MG63 (cell line): ENCODE results near the gene TGFBRAP1. TPM values are rescaled to one million over a fixed set of nuclear protein-coding genes. Genes with fewer than 3 reads are reported as not detected.

ENCODE experiments used
- DNase-seq: peaks from one replicate; pipeline ENCODE4 v3.0.0-alpha.2; 2020
- H3K27me3 ChIP-seq: fragments of 250-450 bp; sonication (Bioruptor Pico); 2 replicates; pipeline ENCODE4 v1.5.1; 2020; ENCODE audit warnings: mild to moderate bottlenecking, moderate library complexity
- H3K36me3 ChIP-seq: fragments of 250-450 bp; sonication (Bioruptor Pico); 2 replicates; pipeline ENCODE4 v1.5.1; 2020; ENCODE audit warnings: mild to moderate bottlenecking, moderate library complexity
- H3K4me3 ChIP-seq: fragments of 250-450 bp; sonication (Bioruptor Pico); 2 replicates; pipeline ENCODE4 v1.5.1; 2020; ENCODE audit warnings: mild to moderate bottlenecking, moderate library complexity
- H3K9me3 ChIP-seq: fragments of 250-450 bp; sonication (Bioruptor Pico); 2 replicates; pipeline ENCODE4 v1.5.1; 2020; ENCODE audit warnings: mild to moderate bottlenecking, moderate library complexity
- total RNA-seq: library from RNA; depleted of rRNA; stranded (reverse); fragments of >200 nt; shearing (Covaris generic); gene quantifications from 2 replicates; pipeline ENCODE4 v1.2.3, GENCODE V29; 2014; ENCODE audit warnings: low replicate concordance

The TGFBRAP1 gene
- total RNA-seq, 1 experiment from 2014 or later: 15.7 TPM

GRCh38 chr2:105307146-105307545 lies 22.4 kb downstream of the TGFBRAP1 start:
- H3K9me3 ChIP-seq: no peaks in the 10 kb centered on the region
- peaks cover 9% of the 10 kb centered on the region for H3K36me3 ChIP-seq
- H3K27me3 ChIP-seq: no peaks in the 10 kb centered on the region
- no peak for DNase-seq
- no peak overlapping the region for H3K4me3 ChIP-seq

- H3K27me3 ChIP-seq: no peaks in the 10 kb centered on the region
- H3K36me3 ChIP-seq: peaks cover 9% of the 10 kb centered on the region
- no peak for DNase-seq
- H3K9me3 ChIP-seq: no peaks in the 10 kb centered on the region
- H3K4me3 ChIP-seq: no peak overlapping the region
Measured at GRCh38 chr2:105301646-105302045, 27.9 kb downstream of the TGFBRAP1 start.

- Histone ChIP-seq H3K36me3 (peaks cover 21% of the 10 kb centered on the region), H3K9me3 (no peaks in the 10 kb centered on the region), H3K4me3 (no peak overlapping the region), H3K27me3 (no peaks in the 10 kb centered on the region)
- DNase-seq: no peak
Measured at GRCh38 chr2:105299290-105299689, 30.2 kb downstream of the TGFBRAP1 start.

GRCh38 chr2:105298017-105298416 lies 31.5 kb downstream of the TGFBRAP1 start:
- DNase-seq: no peak
- Histone ChIP-seq H3K4me3 (no peak overlapping the region), H3K9me3 (no peaks in the 10 kb centered on the region), H3K27me3 (no peaks in the 10 kb centered on the region), H3K36me3 (peaks cover 32% of the 10 kb centered on the region)

GRCh38 chr2:105297216-105297615 lies 32.3 kb downstream of the TGFBRAP1 start:
- no peak for DNase-seq
- peaks cover 32% of the 10 kb centered on the region for H3K36me3 ChIP-seq
- H3K27me3 ChIP-seq: no peaks in the 10 kb centered on the region
- no peaks in the 10 kb centered on the region for H3K9me3 ChIP-seq
- no peak overlapping the region for H3K4me3 ChIP-seq

- no peak overlapping the region for H3K4me3 ChIP-seq
- peaks cover 32% of the 10 kb centered on the region for H3K36me3 ChIP-seq
- no peak for DNase-seq
- no peaks in the 10 kb centered on the region for H3K27me3 ChIP-seq
- no peaks in the 10 kb centered on the region for H3K9me3 ChIP-seq
Measured at GRCh38 chr2:105296017-105296611, 33.4 kb downstream of the TGFBRAP1 start.

- Histone ChIP-seq H3K9me3 (no peaks in the 10 kb centered on the region), H3K36me3 (peaks cover 33% of the 10 kb centered on the region), H3K27me3 (no peaks in the 10 kb centered on the region), H3K4me3 (no peak overlapping the region)
- peak; percentile 50 for DNase-seq
Measured at GRCh38 chr2:105294844-105295481, 34.6 kb downstream of the TGFBRAP1 start.

GRCh38 chr2:105294046-105294445 lies 35.5 kb downstream of the TGFBRAP1 start:
- H3K4me3 ChIP-seq: no peak overlapping the region
- peaks cover 34% of the 10 kb centered on the region for H3K36me3 ChIP-seq
- no peaks in the 10 kb centered on the region for H3K9me3 ChIP-seq
- H3K27me3 ChIP-seq: no peaks in the 10 kb centered on the region
- DNase-seq: no peak

- no peak for DNase-seq
- Histone ChIP-seq H3K36me3 (peaks cover 25% of the 10 kb centered on the region), H3K4me3 (no peak overlapping the region), H3K27me3 (no peaks in the 10 kb centered on the region), H3K9me3 (no peaks in the 10 kb centered on the region)
Measured at GRCh38 chr2:105291981-105292380, 37.6 kb downstream of the TGFBRAP1 start.

- Histone ChIP-seq H3K27me3 (no peaks in the 10 kb centered on the region), H3K4me3 (no peak overlapping the region), H3K36me3 (peaks cover 21% of the 10 kb centered on the region), H3K9me3 (no peaks in the 10 kb centered on the region)
- no peak for DNase-seq
Measured at GRCh38 chr2:105290981-105291660, 38.4 kb downstream of the TGFBRAP1 start.

- Histone ChIP-seq H3K36me3 (peaks cover 8% of the 10 kb centered on the region), H3K27me3 (no peaks in the 10 kb centered on the region), H3K9me3 (no peaks in the 10 kb centered on the region), H3K4me3 (no peak overlapping the region)
- no peak for DNase-seq
Measured at GRCh38 chr2:105288133-105288532, 41.4 kb downstream of the TGFBRAP1 start.

- peaks cover 6% of the 10 kb centered on the region for H3K36me3 ChIP-seq
- DNase-seq: peak; percentile 5
Measured at GRCh38 chr2:105287692-105288091, 41.8 kb downstream of the TGFBRAP1 start.

GRCh38 chr2:105283532-105283931 lies 46.0 kb downstream of the TGFBRAP1 start:
- peaks cover 4% of the 10 kb centered on the region for H3K36me3 ChIP-seq

More at GRCh38 chr2:105287692-105288091, 41.8 kb downstream of the TGFBRAP1 start:
- no peak overlapping the region for H3K4me3 ChIP-seq
- H3K27me3 ChIP-seq: no peaks in the 10 kb centered on the region
- no peaks in the 10 kb centered on the region for H3K9me3 ChIP-seq

GRCh38 chr2:105280281-105280680 lies 49.3 kb downstream of the TGFBRAP1 start:
- Histone ChIP-seq H3K4me3 (no peak overlapping the region), H3K27me3 (no peaks in the 10 kb centered on the region), H3K9me3 (no peaks in the 10 kb centered on the region), H3K36me3 (peaks cover 14% of the 10 kb centered on the region)
- no peak for DNase-seq

More at GRCh38 chr2:105283532-105283931, 46.0 kb downstream of the TGFBRAP1 start:
- H3K9me3 ChIP-seq: no peaks in the 10 kb centered on the region
- H3K27me3 ChIP-seq: no peaks in the 10 kb centered on the region
- DNase-seq: no peak
- no peak overlapping the region for H3K4me3 ChIP-seq

GRCh38 chr2:105279126-105279525 lies 50.4 kb downstream of the TGFBRAP1 start:
- no peak for DNase-seq
- Histone ChIP-seq H3K9me3 (no peaks in the 10 kb centered on the region), H3K36me3 (peaks cover 15% of the 10 kb centered on the region), H3K4me3 (no peak overlapping the region), H3K27me3 (no peaks in the 10 kb centered on the region)

- Histone ChIP-seq H3K4me3 (no peak overlapping the region), H3K36me3 (peaks cover 17% of the 10 kb centered on the region), H3K9me3 (no peaks in the 10 kb centered on the region), H3K27me3 (no peaks in the 10 kb centered on the region)
- DNase-seq: no peak
Measured at GRCh38 chr2:105278654-105279053, 50.9 kb downstream of the TGFBRAP1 start.

- H3K9me3 ChIP-seq: no peaks in the 10 kb centered on the region
- peaks cover 24% of the 10 kb centered on the region for H3K36me3 ChIP-seq
- no peaks in the 10 kb centered on the region for H3K27me3 ChIP-seq
- H3K4me3 ChIP-seq: no peak overlapping the region
- no peak for DNase-seq
Measured at GRCh38 chr2:105274046-105274445, 55.5 kb downstream of the TGFBRAP1 start.

GRCh38 chr2:105272176-105272575 lies 57.4 kb downstream of the TGFBRAP1 start:
- no peaks in the 10 kb centered on the region for H3K9me3 ChIP-seq
- peaks cover 22% of the 10 kb centered on the region for H3K36me3 ChIP-seq
- DNase-seq: no peak
- H3K27me3 ChIP-seq: no peaks in the 10 kb centered on the region
- H3K4me3 ChIP-seq: no peak overlapping the region
